Caco-2 (cell line): ENCODE results near the gene CRISPLD2. TPM values are rescaled to one million over a fixed set of nuclear protein-coding genes. Genes with fewer than 3 reads are reported as not detected.

Experiments
- BruUV-seq: library from RNA; stranded (reverse); fragments of 400-500 nt; replicated peaks from 2 replicates; lab custom pipeline; 2021; lab: Mats Ljungman, UMichigan
- CTCF ChIA-PET: fragments of 300-600 bp; sonication (Branson Sonifier 250); formaldehyde crosslinking; loops from one replicate; lab custom pipeline; 2022; ENCODE audit warnings: antibody characterized with exemption; lab: Charles Lee
- POLR2A ChIA-PET: fragments of 300-600 bp; sonication (Branson Sonifier 250); formaldehyde crosslinking; loops from one replicate; lab custom pipeline; 2022; ENCODE audit warnings: antibody characterized with exemption; lab: Charles Lee
- DNase-seq, 2 experiments: peaks; one replicate each; pipeline versions ENCODE4 v3.0.0 to v3.0.0-alpha.2; 2020 to 2022
- H3K27me3 ChIP-seq: replicated peaks from 2 replicates; pipeline ENCODE4 v1.6.0; 2011; ENCODE audit warnings: low read length; ENCODE audit not compliant: control insufficient read depth, insufficient read depth
- H3K36me3 ChIP-seq: 2 replicates; pipeline ENCODE4 v1.5.1; 2011; ENCODE audit warnings: low read length; ENCODE audit not compliant: control insufficient read depth, insufficient read depth
- H3K4me1 ChIP-seq: fragments of 250-450 bp; sonication (Bioruptor Pico); 2 replicates; pipeline ENCODE4 v1.5.1; 2020; ENCODE audit warnings: mild to moderate bottlenecking
- H3K4me3 ChIP-seq: 2 replicates; pipeline ENCODE4 v1.5.1; 2011; ENCODE audit warnings: low read depth, mild to moderate bottlenecking, control low read depth, low read length
- H3K9me3 ChIP-seq: fragments of 250-450 bp; sonication (Bioruptor Pico); 2 replicates; pipeline ENCODE4 v1.5.1; 2020; ENCODE audit warnings: mild to moderate bottlenecking, moderate library complexity
- H3K27ac Mint-ChIP-seq: one replicate; pipeline ENCODE4 v1.8.0; 2022; ENCODE audit warnings: mixed read lengths; ENCODE audit not compliant: unreplicated experiment
- H3K27me3 Mint-ChIP-seq: one replicate; pipeline ENCODE4 v1.8.0; 2022; ENCODE audit warnings: mixed read lengths; ENCODE audit not compliant: insufficient read depth, unreplicated experiment
- H3K36me3 Mint-ChIP-seq: one replicate; pipeline ENCODE4 v1.8.0; 2022; ENCODE audit warnings: mild to moderate bottlenecking, mixed read lengths; ENCODE audit not compliant: insufficient read depth, unreplicated experiment
- H3K4me1 Mint-ChIP-seq: one replicate; pipeline ENCODE4 v1.8.0; 2022; ENCODE audit warnings: low read depth, mixed read lengths; ENCODE audit not compliant: unreplicated experiment
- H3K4me3 Mint-ChIP-seq: one replicate; pipeline ENCODE4 v1.8.0; 2022; ENCODE audit warnings: mild to moderate bottlenecking, moderate library complexity, mixed read lengths; ENCODE audit not compliant: unreplicated experiment
- H3K9me3 Mint-ChIP-seq: one replicate; pipeline ENCODE4 v1.8.0; 2022; ENCODE audit warnings: mixed read lengths; ENCODE audit not compliant: unreplicated experiment
- intact Hi-C: fragments of 100-400 bp; cut with micrococcal nuclease; formaldehyde crosslinking; loops from one replicate; pipeline ENCODE4 v1.10.0; 2022; ENCODE audit not compliant: unreplicated experiment
- total RNA-seq: library from RNA; stranded (reverse); gene quantifications from 2 replicates; pipeline ENCODE4 v1.2.3, GENCODE V29; 2022
- TF ChIP-seq, protein P1 (sequence below), 2 experiments: fragments of 200-600 bp in 1 of 2; IDR thresholded peaks; 1 replicate in 1 of 2; 2 replicates in 1 of 2; pipeline versions ENCODE4 v1.5.1 to v1.8.0; 2011 to 2022; ENCODE audit warnings: antibody characterized with exemption in 1 of 2, control low read depth in 1 of 2, inconsistent platforms in 1 of 2, low read depth in 1 of 2, low read length in 1 of 2, mild to moderate bottlenecking in 1 of 2, moderate library complexity in 1 of 2; ENCODE audit not compliant: insufficient read depth in 1 of 2, severe bottlenecking in 1 of 2, unreplicated experiment in 1 of 2

Gene CRISPLD2
- total RNA-seq, 1 experiment from 2014 or later: 4.0 TPM

DNA sequence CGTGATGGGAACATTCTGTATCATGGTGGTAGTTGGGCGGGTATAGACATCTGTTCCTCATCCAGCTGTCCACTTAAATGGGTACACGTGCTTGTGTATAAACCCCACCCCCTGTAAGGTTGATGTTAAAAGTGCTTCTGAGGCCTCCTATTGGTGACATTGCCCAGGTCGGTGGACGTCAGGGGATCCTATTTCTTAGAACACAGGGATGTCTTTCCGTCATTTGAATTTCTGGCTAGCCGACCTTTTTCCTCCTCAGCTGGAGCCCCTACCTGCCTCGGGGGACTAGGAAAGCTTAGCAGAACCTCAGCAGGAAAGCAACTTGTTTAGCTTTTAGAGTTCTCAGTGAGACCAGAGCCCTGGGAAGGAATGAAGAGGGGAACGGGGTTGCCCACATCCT lies 16.6 kb upstream of the CRISPLD2 start:
- ChIA-PET CTCF (interaction anchor here (0.7 kb wide), 1 partner anchor 59 kb away, joined by 5 read pairs; no protein-coding TSS in a partner anchor), POLR2A (no interaction called here)
- Mint-ChIP-seq H3K9me3 (peaks cover 10% of the 10 kb centered on the region), H3K4me3 (no peak overlapping the region), H3K27ac (no peak overlapping the region), H3K27me3 (no peaks in the 10 kb centered on the region), H3K4me1 (no peaks in the 10 kb centered on the region), H3K36me3 (no peaks in the 10 kb centered on the region)
- Histone ChIP-seq H3K9me3 (0 out of 2 replicates have a peak, but pooled peaks cover 5% of the 10 kb centered on the region), H3K36me3 (no peaks in the 10 kb centered on the region), H3K4me3 (no peak overlapping the region), H3K4me1 (no peaks in the 10 kb centered on the region), H3K27me3 (no peaks in the 10 kb centered on the region)
- intact Hi-C loops: no loop called here
- no TSS peak for BruUV-seq
- no peak for DNase-seq
- TF ChIP-seq, protein P1, sequence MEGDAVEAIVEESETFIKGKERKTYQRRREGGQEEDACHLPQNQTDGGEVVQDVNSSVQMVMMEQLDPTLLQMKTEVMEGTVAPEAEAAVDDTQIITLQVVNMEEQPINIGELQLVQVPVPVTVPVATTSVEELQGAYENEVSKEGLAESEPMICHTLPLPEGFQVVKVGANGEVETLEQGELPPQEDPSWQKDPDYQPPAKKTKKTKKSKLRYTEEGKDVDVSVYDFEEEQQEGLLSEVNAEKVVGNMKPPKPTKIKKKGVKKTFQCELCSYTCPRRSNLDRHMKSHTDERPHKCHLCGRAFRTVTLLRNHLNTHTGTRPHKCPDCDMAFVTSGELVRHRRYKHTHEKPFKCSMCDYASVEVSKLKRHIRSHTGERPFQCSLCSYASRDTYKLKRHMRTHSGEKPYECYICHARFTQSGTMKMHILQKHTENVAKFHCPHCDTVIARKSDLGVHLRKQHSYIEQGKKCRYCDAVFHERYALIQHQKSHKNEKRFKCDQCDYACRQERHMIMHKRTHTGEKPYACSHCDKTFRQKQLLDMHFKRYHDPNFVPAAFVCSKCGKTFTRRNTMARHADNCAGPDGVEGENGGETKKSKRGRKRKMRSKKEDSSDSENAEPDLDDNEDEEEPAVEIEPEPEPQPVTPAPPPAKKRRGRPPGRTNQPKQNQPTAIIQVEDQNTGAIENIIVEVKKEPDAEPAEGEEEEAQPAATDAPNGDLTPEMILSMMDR (IDR thresholded peaks at IDR 0.05; ENCODE audit: insufficient read depth in 1 of 2, low read depth in 1 of 2, low read length in 1 of 2, severe bottlenecking in 1 of 2, unreplicated experiment in 1 of 2): no peak

DNA sequence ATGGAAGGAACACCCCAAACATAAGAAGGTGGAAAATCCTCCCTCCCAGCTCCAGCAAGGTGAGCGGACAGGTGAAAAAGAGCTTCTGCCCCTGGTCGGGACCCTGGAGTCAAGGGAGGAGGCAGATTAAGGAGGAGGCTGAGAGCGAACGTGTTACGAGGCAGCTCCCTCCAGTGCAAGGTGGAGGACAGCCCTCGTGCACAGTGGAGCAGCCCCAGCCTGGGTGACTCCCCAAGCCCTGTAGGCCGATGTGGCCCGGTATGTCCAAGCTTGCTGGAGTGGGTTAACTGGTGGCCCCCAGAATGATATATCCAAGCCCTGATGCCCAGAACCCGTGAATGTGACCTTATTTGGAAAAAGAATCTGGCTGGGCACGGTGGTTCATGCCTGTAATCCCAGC lies 15.5 kb upstream of the CRISPLD2 start:
- no peak overlapping the region for H3K4me3 ChIP-seq
- 0 out of 2 replicates have a peak, but pooled peaks cover 5% of the 10 kb centered on the region for H3K9me3 ChIP-seq
- no peaks in the 10 kb centered on the region for H3K36me3 Mint-ChIP-seq
- BruUV-seq: no TSS peak
- no peaks in the 10 kb centered on the region for H3K4me1 ChIP-seq
- CTCF ChIA-PET: no interaction called here
- POLR2A ChIA-PET: no interaction called here
- no peaks in the 10 kb centered on the region for H3K36me3 ChIP-seq
- no peaks in the 10 kb centered on the region for H3K27me3 ChIP-seq
- intact Hi-C loops: no loop called here
- no peak overlapping the region for H3K4me3 Mint-ChIP-seq
- TF ChIP-seq, protein P1 (IDR thresholded peaks at IDR 0.05; ENCODE audit: insufficient read depth in 1 of 2, low read depth in 1 of 2, low read length in 1 of 2, severe bottlenecking in 1 of 2, unreplicated experiment in 1 of 2): no peak
- H3K27me3 Mint-ChIP-seq: no peaks in the 10 kb centered on the region
- no peaks in the 10 kb centered on the region for H3K4me1 Mint-ChIP-seq
- DNase-seq: no peak
- peaks cover 10% of the 10 kb centered on the region for H3K9me3 Mint-ChIP-seq
- no peak overlapping the region for H3K27ac Mint-ChIP-seq

DNA sequence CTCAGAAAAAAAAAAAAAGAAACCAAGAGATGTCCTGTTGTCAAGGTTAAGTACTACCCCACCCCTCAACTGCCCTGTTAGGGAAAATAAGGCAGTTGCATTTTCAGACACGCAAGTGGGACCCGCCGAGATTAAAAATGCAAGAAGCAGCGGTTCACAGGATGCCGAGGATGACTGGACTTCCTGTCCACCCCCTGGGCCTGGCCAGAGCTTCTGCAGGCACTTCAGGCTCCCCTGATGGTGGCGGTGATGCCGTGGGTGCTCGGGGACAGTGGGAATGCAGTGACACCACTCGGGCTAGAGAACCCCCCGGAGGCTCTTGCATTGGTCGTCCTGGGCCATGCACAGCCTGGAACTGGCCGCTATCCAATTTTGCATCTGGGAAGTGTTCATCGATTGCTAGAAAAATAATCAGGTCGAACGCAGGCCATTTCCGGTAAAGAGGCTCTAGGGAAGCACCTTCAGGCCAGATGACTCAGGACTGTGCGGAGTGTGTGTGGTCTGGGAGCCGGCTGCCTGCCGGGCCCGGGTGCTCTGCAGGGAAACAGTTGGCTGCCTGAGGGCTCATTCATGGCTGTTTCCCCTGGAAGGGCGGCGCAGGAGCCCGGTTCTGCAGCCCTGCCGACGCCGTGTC lies 13.4 kb upstream of the CRISPLD2 start:
- intact Hi-C loops: no loop called here

More for the DNA sequence above, 13.4 kb upstream of the CRISPLD2 start:
- H3K4me1 Mint-ChIP-seq: no peaks in the 10 kb centered on the region
- no peaks in the 10 kb centered on the region for H3K27me3 Mint-ChIP-seq
- Histone ChIP-seq H3K4me3 (no peak overlapping the region), H3K36me3 (no peaks in the 10 kb centered on the region), H3K4me1 (no peaks in the 10 kb centered on the region), H3K27me3 (0 out of 2 replicates have a peak, but pooled peaks cover 1% of the 10 kb centered on the region), H3K9me3 (no peaks in the 10 kb centered on the region)
- no peak overlapping the region for H3K4me3 Mint-ChIP-seq
- TF ChIP-seq, protein P1 (IDR thresholded peaks at IDR 0.05; ENCODE audit: insufficient read depth in 1 of 2, low read depth in 1 of 2, low read length in 1 of 2, severe bottlenecking in 1 of 2, unreplicated experiment in 1 of 2): no peak
- ChIA-PET CTCF (no interaction called here), POLR2A (no interaction called here)
- no peak overlapping the region for H3K27ac Mint-ChIP-seq
- no peaks in the 10 kb centered on the region for H3K36me3 Mint-ChIP-seq
- no TSS peak for BruUV-seq
- no peak for DNase-seq
- peaks cover 1% of the 10 kb centered on the region for H3K9me3 Mint-ChIP-seq
